ENCODE measurements around the gene RPL19.
A peak's percentile ranks its signal among the peaks of the same experiment; 100 is the strongest.

DNA sequence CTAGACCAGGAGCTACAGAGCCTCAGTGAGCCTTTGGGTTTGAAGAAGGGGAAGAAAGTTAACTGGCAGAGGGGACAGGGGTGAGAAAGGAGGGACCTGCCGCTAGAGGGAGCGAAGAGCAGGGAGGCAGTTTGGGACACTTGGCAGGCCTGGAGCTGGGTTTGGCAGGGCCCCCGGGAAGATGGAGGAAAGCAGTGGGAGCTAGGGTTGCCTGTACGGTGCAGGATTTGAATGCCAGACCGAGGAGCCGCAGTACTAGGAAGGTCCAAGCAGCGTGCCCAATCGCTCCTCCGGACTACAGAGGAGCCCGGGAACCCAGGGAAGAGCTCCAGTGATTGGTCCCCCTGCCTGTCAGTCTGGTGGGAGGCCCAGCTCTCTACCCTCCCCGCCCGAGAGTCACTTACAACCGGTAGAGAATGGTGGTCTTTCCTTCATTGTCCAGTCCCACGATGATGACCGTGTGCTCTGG lies 35.4 kb upstream of the RPL19 start:
- TF ChIP-seq, protein P1, sequence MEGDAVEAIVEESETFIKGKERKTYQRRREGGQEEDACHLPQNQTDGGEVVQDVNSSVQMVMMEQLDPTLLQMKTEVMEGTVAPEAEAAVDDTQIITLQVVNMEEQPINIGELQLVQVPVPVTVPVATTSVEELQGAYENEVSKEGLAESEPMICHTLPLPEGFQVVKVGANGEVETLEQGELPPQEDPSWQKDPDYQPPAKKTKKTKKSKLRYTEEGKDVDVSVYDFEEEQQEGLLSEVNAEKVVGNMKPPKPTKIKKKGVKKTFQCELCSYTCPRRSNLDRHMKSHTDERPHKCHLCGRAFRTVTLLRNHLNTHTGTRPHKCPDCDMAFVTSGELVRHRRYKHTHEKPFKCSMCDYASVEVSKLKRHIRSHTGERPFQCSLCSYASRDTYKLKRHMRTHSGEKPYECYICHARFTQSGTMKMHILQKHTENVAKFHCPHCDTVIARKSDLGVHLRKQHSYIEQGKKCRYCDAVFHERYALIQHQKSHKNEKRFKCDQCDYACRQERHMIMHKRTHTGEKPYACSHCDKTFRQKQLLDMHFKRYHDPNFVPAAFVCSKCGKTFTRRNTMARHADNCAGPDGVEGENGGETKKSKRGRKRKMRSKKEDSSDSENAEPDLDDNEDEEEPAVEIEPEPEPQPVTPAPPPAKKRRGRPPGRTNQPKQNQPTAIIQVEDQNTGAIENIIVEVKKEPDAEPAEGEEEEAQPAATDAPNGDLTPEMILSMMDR (optimal IDR thresholded peaks at IDR 0.05 in 1 of 3, IDR thresholded peaks at IDR 0.05 in 1 of 3, conservative IDR thresholded peaks at IDR 0.05 in 1 of 3; ENCODE audit: extremely low read depth in 1 of 3, insufficient read depth in 2 of 3, low read length in 3 of 3) = peak; percentile 92 to 96 (median 93)
- no peak for TF ChIP-seq EZH2 (IDR thresholded peaks at IDR 0.05; ENCODE audit: low read length)

All from keratinocyte (primary cell).